ENCODE measurements around the gene OR4D11.

OR4D11 gene

GRCh38 chr11:59548309-59548656, 44.9 kb downstream of the OR4D11 start:
- Histone ChIP-seq H3K27me3 (ENCODE audit: insufficient read depth, insufficient read length) (no peaks in the 10 kb centered on the region), H3K4me3 (ENCODE audit: insufficient read length, low read depth) (no peak overlapping the region), H3K9me3 (ENCODE audit: insufficient read depth, low read length) (no peaks in the 10 kb centered on the region), H3K9ac (ENCODE audit: insufficient read length, low read depth) (no peak overlapping the region), H3K4me1 (ENCODE audit: insufficient read depth, insufficient read length) (no peaks in the 10 kb centered on the region), H3K36me3 (ENCODE audit: insufficient read depth, insufficient read length, low read length) (no peaks in the 10 kb centered on the region)
- DNase-seq (ENCODE audit: low read depth, low spot score), result no peak
- no peak for TF ChIP-seq YY1 (IDR thresholded peaks at IDR 0.05; ENCODE audit: insufficient read depth, insufficient read length)
- no peak for TF ChIP-seq ZNF274 (IDR thresholded peaks at IDR 0.05; ENCODE audit: low read depth, low read length)
- TF ChIP-seq SUZ12 (IDR thresholded peaks at IDR 0.05; ENCODE audit: extremely low read depth, insufficient read depth, insufficient read length), result no peak

DNA sequence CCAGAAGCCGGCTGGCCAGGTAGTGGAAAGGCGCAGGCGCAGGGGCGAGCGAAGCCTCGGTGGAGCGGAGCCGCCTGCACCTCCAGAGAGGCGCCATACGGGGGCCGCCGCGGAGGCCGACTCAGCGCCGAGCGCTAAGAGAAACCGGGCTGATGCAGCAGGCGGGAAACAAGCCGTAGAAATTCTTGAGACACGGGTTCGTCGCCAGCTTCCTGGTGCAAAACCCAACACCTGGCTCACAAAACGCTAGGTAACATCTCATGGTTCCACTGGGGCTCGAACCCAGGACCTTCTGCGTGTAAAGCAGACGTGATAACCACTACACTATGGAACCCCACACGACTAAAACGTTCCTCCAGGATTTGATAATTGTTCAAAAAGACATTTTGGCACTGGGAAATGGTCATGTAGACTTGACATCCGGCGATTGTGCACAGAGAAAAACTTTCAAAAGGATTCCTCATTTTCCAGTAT, 47.0 kb downstream of the OR4D11 start:
- Histone ChIP-seq H3K4me3 (ENCODE audit: insufficient read length, low read depth) (peak overlapping the region; percentile 51), H3K27me3 (ENCODE audit: insufficient read depth, insufficient read length) (no peaks in the 10 kb centered on the region), H3K4me1 (ENCODE audit: insufficient read depth, insufficient read length) (peaks cover 2% of the 10 kb centered on the region), H3K36me3 (ENCODE audit: insufficient read depth, insufficient read length, low read length) (no peaks in the 10 kb centered on the region), H3K9ac (ENCODE audit: insufficient read length, low read depth) (peak overlapping the region; percentile 71), H3K9me3 (ENCODE audit: insufficient read depth, low read length) (no peaks in the 10 kb centered on the region)
- TF ChIP-seq ZNF274 (IDR thresholded peaks at IDR 0.05; ENCODE audit: low read depth, low read length) (no peak), YY1 (IDR thresholded peaks at IDR 0.05; ENCODE audit: insufficient read depth, insufficient read length) (no peak)
- DNase-seq (ENCODE audit: low read depth, low spot score), result peak; percentile 95

DNA sequence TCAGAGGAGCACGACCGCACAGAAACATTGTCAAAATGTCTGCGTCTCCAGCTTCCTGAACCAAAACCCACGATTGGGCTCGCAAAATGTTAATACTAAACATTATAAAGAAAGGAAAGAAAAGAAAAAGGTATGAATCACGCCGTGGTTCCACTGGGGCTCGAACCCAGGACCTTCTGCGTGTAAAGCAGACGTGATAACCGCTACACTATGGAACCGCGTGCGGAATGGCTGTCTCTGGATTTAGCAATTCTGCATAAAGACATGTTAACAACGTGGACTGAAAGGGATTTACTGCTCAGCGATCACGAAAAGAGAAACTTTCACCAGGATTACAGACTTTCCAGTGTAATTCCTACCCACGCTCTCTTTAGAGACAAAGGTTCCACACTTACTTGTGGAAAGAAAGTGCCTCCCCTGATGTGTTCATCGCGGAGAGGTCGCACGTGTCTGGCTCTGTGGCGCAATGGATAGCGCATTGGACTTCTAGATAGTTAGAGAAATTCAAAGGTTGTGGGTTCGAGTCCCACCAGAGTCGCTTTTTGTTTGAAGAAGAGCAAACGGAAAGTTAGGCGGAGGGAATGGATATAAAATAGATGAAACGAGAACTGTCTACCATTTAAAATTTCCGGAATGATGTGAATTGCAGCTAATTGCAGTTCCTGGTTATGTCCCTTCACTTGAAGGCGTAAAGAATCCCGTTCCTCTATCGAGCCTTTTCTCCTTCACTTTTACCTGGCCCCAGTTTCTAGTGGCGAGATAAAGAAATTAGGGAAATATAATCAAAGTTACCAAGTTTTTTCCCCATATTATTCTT, 47.7 kb downstream of the OR4D11 start:
- H3K9me3 ChIP-seq (ENCODE audit: insufficient read depth, low read length), result no peaks in the 10 kb centered on the region
- H3K9ac ChIP-seq (ENCODE audit: insufficient read length, low read depth), result peak overlapping the region; percentile 71
- peak; percentile 89 for DNase-seq (ENCODE audit: low read depth, low spot score)
- peak overlapping the region; percentile 51 for H3K4me3 ChIP-seq (ENCODE audit: insufficient read length, low read depth)
- H3K27me3 ChIP-seq (ENCODE audit: insufficient read depth, insufficient read length), result no peaks in the 10 kb centered on the region
- peaks cover 2% of the 10 kb centered on the region for H3K4me1 ChIP-seq (ENCODE audit: insufficient read depth, insufficient read length)
- TF ChIP-seq YY1 (IDR thresholded peaks at IDR 0.05; ENCODE audit: insufficient read depth, insufficient read length) (no peak), SUZ12 (IDR thresholded peaks at IDR 0.05; ENCODE audit: extremely low read depth, insufficient read depth, insufficient read length) (no peak), ZNF274 (IDR thresholded peaks at IDR 0.05; ENCODE audit: low read depth, low read length) (no peak)
- H3K36me3 ChIP-seq (ENCODE audit: insufficient read depth, insufficient read length, low read length), result no peaks in the 10 kb centered on the region

DNA sequence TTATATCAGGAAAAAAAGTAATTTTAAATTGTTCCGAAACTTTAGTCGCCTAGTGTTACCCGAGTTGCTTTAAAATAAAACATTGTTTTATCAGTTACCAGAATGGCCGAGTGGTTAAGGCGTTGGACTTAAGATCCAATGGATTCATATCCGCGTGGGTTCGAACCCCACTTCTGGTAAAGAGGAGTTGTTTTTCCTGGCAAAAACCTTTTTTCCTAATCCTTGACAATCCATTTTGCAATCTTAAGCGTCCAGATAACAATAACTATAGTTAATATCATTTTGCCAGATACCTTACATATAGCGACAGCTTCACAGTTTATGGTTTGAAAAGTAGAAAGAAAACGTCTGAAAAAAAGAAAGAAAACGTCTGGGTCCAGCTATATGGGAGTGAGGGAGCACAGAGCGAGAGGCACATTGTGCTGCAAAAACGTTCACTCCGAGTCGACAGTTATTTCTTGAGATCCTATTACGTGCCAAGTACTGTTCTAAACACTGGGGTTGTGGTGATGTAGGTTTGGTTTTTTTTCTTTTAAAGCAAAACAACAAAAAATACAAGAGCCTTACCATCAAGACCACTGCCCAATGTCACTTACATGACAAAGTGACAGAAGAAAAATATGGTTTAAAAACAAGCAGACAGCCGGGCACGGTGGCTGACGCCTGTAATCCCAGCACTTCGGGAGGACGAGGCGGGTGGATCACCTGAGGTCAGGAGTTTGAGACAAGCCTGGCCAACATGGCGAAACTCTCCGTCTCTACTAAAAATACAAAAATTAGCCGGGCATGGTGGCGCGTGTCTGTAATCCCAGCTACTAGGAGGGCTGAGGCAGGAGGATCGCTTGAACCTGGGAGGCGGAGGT, 48.5 kb downstream of the OR4D11 start:
- peak overlapping the region; percentile 67 for H3K9ac ChIP-seq (ENCODE audit: insufficient read length, low read depth)
- peak overlapping the region; percentile 51 for H3K4me3 ChIP-seq (ENCODE audit: insufficient read length, low read depth)
- no peaks in the 10 kb centered on the region for H3K9me3 ChIP-seq (ENCODE audit: insufficient read depth, low read length)
- no peak for DNase-seq (ENCODE audit: low read depth, low spot score)
- H3K27me3 ChIP-seq (ENCODE audit: insufficient read depth, insufficient read length), result no peaks in the 10 kb centered on the region
- H3K4me1 ChIP-seq (ENCODE audit: insufficient read depth, insufficient read length), result peaks cover 2% of the 10 kb centered on the region
- TF ChIP-seq SUZ12 (IDR thresholded peaks at IDR 0.05; ENCODE audit: extremely low read depth, insufficient read depth, insufficient read length) (no peak), ZNF274 (IDR thresholded peaks at IDR 0.05; ENCODE audit: low read depth, low read length) (no peak), YY1 (IDR thresholded peaks at IDR 0.05; ENCODE audit: insufficient read depth, insufficient read length) (no peak)
- H3K36me3 ChIP-seq (ENCODE audit: insufficient read depth, insufficient read length, low read length), result no peaks in the 10 kb centered on the region

DNA sequence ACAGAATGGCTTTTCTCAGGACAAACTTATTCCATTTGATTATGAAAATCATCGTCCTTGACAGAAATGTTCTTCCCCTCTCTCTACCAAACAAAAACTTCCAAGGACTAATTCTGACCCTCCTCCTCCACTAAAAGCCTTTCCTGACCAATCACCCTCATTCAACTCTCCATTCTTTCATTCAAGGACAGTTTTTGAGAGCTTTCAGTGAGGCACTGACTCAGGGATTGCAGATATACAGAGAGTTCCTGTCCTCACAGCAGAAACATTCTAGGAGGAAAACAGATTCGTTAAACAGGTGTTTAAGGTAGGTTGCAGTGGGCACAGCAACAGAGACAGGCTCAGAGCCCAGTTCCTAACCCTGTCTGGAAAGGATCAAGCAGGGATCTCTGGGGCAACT, 49.5 kb downstream of the OR4D11 start:
- H3K9me3 ChIP-seq (ENCODE audit: insufficient read depth, low read length), result no peaks in the 10 kb centered on the region
- no peak overlapping the region for H3K9ac ChIP-seq (ENCODE audit: insufficient read length, low read depth)
- peaks cover 2% of the 10 kb centered on the region for H3K4me1 ChIP-seq (ENCODE audit: insufficient read depth, insufficient read length)
- DNase-seq (ENCODE audit: low read depth, low spot score), result no peak
- H3K27me3 ChIP-seq (ENCODE audit: insufficient read depth, insufficient read length), result no peaks in the 10 kb centered on the region
- no peak for TF ChIP-seq YY1 (IDR thresholded peaks at IDR 0.05; ENCODE audit: insufficient read depth, insufficient read length)
- TF ChIP-seq ZNF274 (IDR thresholded peaks at IDR 0.05; ENCODE audit: low read depth, low read length), result no peak
- TF ChIP-seq SUZ12 (IDR thresholded peaks at IDR 0.05; ENCODE audit: extremely low read depth, insufficient read depth, insufficient read length), result no peak
- H3K36me3 ChIP-seq (ENCODE audit: insufficient read depth, insufficient read length, low read length), result no peaks in the 10 kb centered on the region
- no peak overlapping the region for H3K4me3 ChIP-seq (ENCODE audit: insufficient read length, low read depth)

DNA sequence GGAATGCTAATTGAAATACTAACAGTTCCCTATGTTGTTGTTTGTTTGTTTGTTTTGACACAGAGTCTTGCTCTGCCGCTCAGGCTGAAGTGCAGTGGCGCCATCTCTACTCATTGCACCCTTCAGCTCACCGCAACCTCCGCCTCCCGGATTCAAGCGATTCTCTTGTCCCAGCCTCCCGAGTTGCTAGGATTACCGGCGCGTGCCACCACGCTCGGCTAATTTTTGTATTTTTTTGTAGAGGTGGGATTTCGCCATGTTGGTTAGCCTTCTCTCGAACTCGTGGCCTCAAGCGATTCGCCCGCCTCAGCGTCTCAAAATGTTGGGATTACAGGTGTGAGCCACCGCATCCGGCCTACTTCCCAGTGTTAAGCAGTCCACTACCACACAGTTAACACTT, 49.9 kb downstream of the OR4D11 start:
- no peak for DNase-seq (ENCODE audit: low read depth, low spot score)
- Histone ChIP-seq H3K9ac (ENCODE audit: insufficient read length, low read depth) (no peak overlapping the region), H3K27me3 (ENCODE audit: insufficient read depth, insufficient read length) (no peaks in the 10 kb centered on the region), H3K36me3 (ENCODE audit: insufficient read depth, insufficient read length, low read length) (no peaks in the 10 kb centered on the region), H3K4me1 (ENCODE audit: insufficient read depth, insufficient read length) (peaks cover 2% of the 10 kb centered on the region), H3K4me3 (ENCODE audit: insufficient read length, low read depth) (no peak overlapping the region), H3K9me3 (ENCODE audit: insufficient read depth, low read length) (no peaks in the 10 kb centered on the region)
- TF ChIP-seq ZNF274 (IDR thresholded peaks at IDR 0.05; ENCODE audit: low read depth, low read length) (no peak), SUZ12 (IDR thresholded peaks at IDR 0.05; ENCODE audit: extremely low read depth, insufficient read depth, insufficient read length) (no peak), YY1 (IDR thresholded peaks at IDR 0.05; ENCODE audit: insufficient read depth, insufficient read length) (no peak)
